BJ (cell line): Measurements from ENCODE around the gene VDR. TPM values are rescaled to one million over a fixed set of nuclear protein-coding genes. Genes with fewer than 3 reads are reported as not detected.

Experiments
- CTCF ChIA-PET: fragments of 350-600 bp; formaldehyde crosslinking; extraction: SDS; loops from one replicate; lab custom pipeline; 2021; ENCODE audit warnings: antibody characterized with exemption, inconsistent platforms; lab: Yijun Ruan, JAX
- POLR2A ChIA-PET: fragments of 300-600 bp; sonication (Branson Sonifier 250); formaldehyde crosslinking; extraction: SDS; loops from one replicate; lab custom pipeline; 2021; ENCODE audit warnings: antibody characterized with exemption; lab: Charles Lee
- DNase-seq: peaks from one replicate; pipeline ENCODE4 v3.0.0-alpha.2; 2011; ENCODE audit warnings: low read depth
- H3K27me3 ChIP-seq: 2 replicates; pipeline ENCODE4 v1.6.0; 2011; ENCODE audit warnings: low read length; ENCODE audit not compliant: control insufficient read depth, insufficient read depth
- H3K36me3 ChIP-seq: 2 replicates; pipeline ENCODE4 v1.5.1; 2011; ENCODE audit warnings: low read length; ENCODE audit not compliant: control insufficient read depth, insufficient read depth
- H3K4me3 ChIP-seq: 2 replicates; pipeline ENCODE4 v1.5.1; 2011; ENCODE audit warnings: low read depth, mild to moderate bottlenecking, control low read depth, low read length
- CTCF ChIP-seq: IDR thresholded peaks from 2 replicates; pipeline ENCODE4 v1.5.1; 2011; ENCODE audit warnings: low read depth, mild to moderate bottlenecking, control low read depth, inconsistent platforms, low read length, moderate library complexity; ENCODE audit not compliant: insufficient read depth
- polyA plus RNA-seq: library from polyadenylated mRNA; depleted of rRNA; stranded (reverse); fragments of >200 nt; gene quantifications from 2 replicates; pipeline ENCODE4 v1.2.3, GENCODE V29; 2011

The VDR gene
- polyA plus RNA-seq, 1 experiment, result 40.5 TPM

GRCh38 chr12:47819896-47820630 is 84.7 kb downstream of the VDR start, which contains the start of gene HDAC7:
TSS of gene HDAC7 (minus strand) at chr12:47819903. CDS start at chr12:47819785, 118 bp downstream.
- Histone ChIP-seq H3K36me3 (peaks cover 3% of the 10 kb centered on the region; the same call in 1 of the 2 replicates), H3K27me3 (no peaks in the 10 kb centered on the region), H3K4me3 (peak within 1 kb of the TSS; percentile 68)
- DNase-seq, result no peak
- POLR2A ChIA-PET, result interaction anchor here (0.7 to 0.9 kb wide), 2 partner anchors 9 to 27 kb away, joined by 6 to 7 read pairs; no protein-coding TSS in a partner anchor
- no peak for TF ChIP-seq CTCF
- CTCF ChIA-PET, result interaction anchor here (0.6 to 4.6 kb wide), 7 partner anchors 11 to 44 kb away, joined by 3 to 41 read pairs (median 3); no protein-coding TSS in a partner anchor

GRCh38 chr12:47819138-47819895 is 85.5 kb downstream of the VDR start:
- POLR2A ChIA-PET, result interaction anchor here (0.9 to 1.4 kb wide), 2 partner anchors 10 to 11 kb away, joined by 5 to 7 read pairs; no protein-coding TSS in a partner anchor
- H3K36me3 ChIP-seq, result peaks cover 5% of the 10 kb centered on the region
- peak overlapping the region; percentile 68 for H3K4me3 ChIP-seq
- no peak for DNase-seq
- TF ChIP-seq CTCF, result peak; percentile 43
- CTCF ChIA-PET, result interaction anchor here (0.7 to 4.6 kb wide), 8 partner anchors 9 to 102 kb away, joined by 3 to 41 read pairs (median 4); no protein-coding TSS in a partner anchor
- no peaks in the 10 kb centered on the region for H3K27me3 ChIP-seq

- ChIA-PET POLR2A (interaction anchor here (1.4 kb wide), 1 partner anchor 10 kb away, joined by 5 read pairs; no protein-coding TSS in a partner anchor), CTCF (interaction anchor here (0.7 to 4.6 kb wide), 9 partner anchors 10 to 101 kb away, joined by 3 to 41 read pairs (median 5); no protein-coding TSS in a partner anchor)
- H3K36me3 ChIP-seq, result peaks cover 11% of the 10 kb centered on the region
- peak overlapping the region; percentile 68 for H3K4me3 ChIP-seq
- no peak for DNase-seq
- no peaks in the 10 kb centered on the region for H3K27me3 ChIP-seq
- TF ChIP-seq CTCF, result no peak
Observed at GRCh38 chr12:47818467-47819137, 86.2 kb downstream of the VDR start.

GRCh38 chr12:47818007-47818376 is 86.8 kb downstream of the VDR start:
- ChIA-PET CTCF (interaction anchor here (0.8 to 4.6 kb wide), 15 partner anchors 10 to 997 kb away, joined by 3 to 41 read pairs (median 5); partner anchors contain the start of gene VDR), POLR2A (interaction anchor here (1.4 kb wide), 1 partner anchor 10 kb away, joined by 5 read pairs; no protein-coding TSS in a partner anchor)
- TF ChIP-seq CTCF, result 0 out of 2 replicates have a peak, but pooled peaks have one; percentile 1
- DNase-seq, result no peak
- peaks cover 11% of the 10 kb centered on the region for H3K36me3 ChIP-seq
- H3K27me3 ChIP-seq, result no peaks in the 10 kb centered on the region
- peak overlapping the region; percentile 68 for H3K4me3 ChIP-seq
